Fibroblast of lung (primary cell): Measurements from ENCODE around the gene CHORDC1. TPM values are rescaled to one million over a fixed set of nuclear protein-coding genes. Genes with fewer than 3 reads are reported as not detected.

ENCODE experiments used
- DNase-seq, 2 donors: peaks; one replicate each; pipeline versions ENCODE4 v3.0.0 to v3.0.0-alpha.2; 2010; ENCODE audit warnings: low read depth in 2 of 2
- H2AFZ ChIP-seq: 2 replicates; pipeline ENCODE4 v1.5.1; 2012; ENCODE audit warnings: low read length, control low read depth, inconsistent platforms
- H3K27ac ChIP-seq: 2 replicates; pipeline ENCODE4 v1.5.1; 2011; ENCODE audit warnings: low read length, control low read depth; ENCODE audit not compliant: insufficient read depth
- H3K27me3 ChIP-seq: 2 replicates; pipeline ENCODE4 v1.5.1; 2011; ENCODE audit warnings: mild to moderate bottlenecking, low read length; ENCODE audit not compliant: control insufficient read depth, insufficient read depth
- H3K36me3 ChIP-seq: 2 replicates; pipeline ENCODE4 v1.5.1; 2011; ENCODE audit warnings: low read length; ENCODE audit not compliant: control insufficient read depth, insufficient read depth
- H3K4me1 ChIP-seq: 2 replicates; pipeline ENCODE4 v1.5.1; 2011; ENCODE audit warnings: low read length; ENCODE audit not compliant: control insufficient read depth, insufficient read depth; ENCODE audit errors: extremely low read depth
- H3K4me2 ChIP-seq: 2 replicates; pipeline ENCODE4 v1.5.1; 2011; ENCODE audit warnings: low read length, control low read depth; ENCODE audit not compliant: insufficient read depth; ENCODE audit errors: extremely low read depth
- H3K4me3 ChIP-seq, 4 experiments: fragments of 200-600 bp in 1 of 4; sonication (generic) in 1 of 4; replicated peaks in 1 of 4; 2 replicates each; pipeline ENCODE4 v1.5.1; 2011 to 2016; ENCODE audit warnings: low read length in 4 of 4, low read depth in 3 of 4, mild to moderate bottlenecking in 3 of 4, control low read depth in 2 of 4, inconsistent platforms in 1 of 4, mixed read lengths in 1 of 4; ENCODE audit not compliant: insufficient read depth in 1 of 4; ENCODE audit errors: control extremely low read depth in 1 of 4
- H3K79me2 ChIP-seq: 2 replicates; pipeline ENCODE4 v1.5.1; 2012; ENCODE audit warnings: mild to moderate bottlenecking, low read length, inconsistent platforms; ENCODE audit not compliant: control insufficient read depth, insufficient read depth
- H3K9ac ChIP-seq: 2 replicates; pipeline ENCODE4 v1.5.1; 2011; ENCODE audit warnings: mild to moderate bottlenecking, low read length, control low read depth; ENCODE audit not compliant: insufficient read depth
- H3K9me3 ChIP-seq: 2 replicates; pipeline ENCODE4 v1.5.1; 2012; ENCODE audit warnings: low read depth, low read length; ENCODE audit not compliant: control insufficient read depth, insufficient read depth
- H4K20me1 ChIP-seq: 2 replicates; pipeline ENCODE4 v1.5.1; 2011; ENCODE audit warnings: low read length; ENCODE audit not compliant: control insufficient read depth, insufficient read depth; ENCODE audit errors: extremely low read depth
- CTCF ChIP-seq, 2 donors: IDR thresholded peaks in 1 of 2; conservative IDR thresholded peaks in 1 of 2; 1 replicate in 1 of 2; 2 replicates in 1 of 2; pipeline ENCODE4 v1.5.1; 2011 to 2012; ENCODE audit warnings: low read length in 2 of 2, control low read depth in 1 of 2, inconsistent platforms in 1 of 2, low read depth in 1 of 2, mild to moderate bottlenecking in 1 of 2
- EZH2 ChIP-seq: IDR thresholded peaks from 2 replicates; pipeline ENCODE4 v1.5.1; 2012; ENCODE audit warnings: low read length, control low read depth, mild to moderate bottlenecking; ENCODE audit errors: missing control alignments
- polyA minus RNA-seq: library from RNA; depleted of rRNA, polyadenylated mRNA; stranded (reverse); fragments of >200 nt; gene quantifications from 2 replicates; pipeline ENCODE4 v1.2.3, GENCODE V29; 2011; ENCODE audit warnings: low replicate concordance
- polyA plus RNA-seq, 2 donors: library from polyadenylated mRNA; depleted of rRNA in 1 of 2; stranded (reverse) in 1 of 2; unstranded in 1 of 2; fragments of >200 nt; gene quantifications; 2 replicates each; pipeline ENCODE4 v1.2.1, GENCODE V29; 2011 to 2012; ENCODE audit warnings: missing spikeins in 1 of 2
- total RNA-seq: library from RNA; depleted of rRNA; stranded (reverse); fragments of >200 nt; gene quantifications from 2 replicates; pipeline ENCODE4 v1.2.1, GENCODE V29; 2014

Gene CHORDC1
- 42.9 and 46.9 TPM in 2 replicates for total RNA-seq
- 15.8 and 31.7 TPM in 2 replicates for polyA plus RNA-seq
- 28.4 and 37.9 TPM in 2 replicates for polyA plus RNA-seq (2012)
- polyA minus RNA-seq: 0.35 and 8.2 TPM in 2 replicates

DNA sequence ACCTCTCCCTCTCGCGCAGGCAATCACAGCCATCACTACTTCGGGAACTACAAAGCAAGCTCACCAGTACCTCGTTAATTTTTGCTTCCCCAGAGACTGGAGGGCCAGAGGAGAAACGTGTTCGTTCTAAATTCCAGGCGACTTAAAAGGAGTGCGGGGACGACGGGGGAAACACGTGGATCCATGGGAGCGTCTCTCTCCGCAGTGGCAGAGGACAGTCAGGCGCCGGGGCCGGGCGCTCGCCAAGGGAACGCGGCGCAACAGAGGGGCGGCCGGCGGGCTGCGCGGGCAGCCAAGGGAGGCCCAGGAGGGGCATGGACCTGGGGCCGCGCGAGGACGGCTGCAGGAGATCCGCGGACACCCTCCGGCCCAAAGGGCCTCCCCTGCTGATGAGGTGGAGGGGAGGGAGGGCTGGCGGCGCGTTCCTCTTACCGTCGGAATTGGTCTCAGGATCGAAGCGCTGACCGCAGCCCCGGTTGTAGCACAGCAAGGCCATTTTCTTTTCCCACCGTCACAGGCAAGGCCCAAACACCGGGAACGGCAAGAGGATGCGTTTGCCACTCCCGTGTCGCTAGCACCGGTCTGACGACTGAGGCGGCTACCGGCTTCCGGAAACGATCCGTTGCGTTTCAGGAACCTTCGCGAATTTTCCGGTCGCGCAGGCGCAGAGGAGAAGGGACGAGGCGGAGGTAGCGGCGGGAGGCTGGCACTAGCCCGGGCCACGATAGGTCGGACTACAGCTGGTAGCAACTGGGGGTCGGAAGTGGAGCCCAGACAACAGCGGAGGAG is at the start of gene CHORDC1:
Gene CHORDC1 (minus strand): TSS at position 591 of the 789 bp plus-strand sequence. CDS start 95 bp downstream, at position 496.
- TF ChIP-seq EZH2 (no peak), CTCF (conservative IDR thresholded peaks at IDR 0.05 in 1 of 2, IDR thresholded peaks at IDR 0.05 in 1 of 2; ENCODE audit: low read depth in 1 of 2, low read length in 2 of 2) (no peak)

GRCh38 chr11:90257158-90257525 is 34.3 kb upstream of the CHORDC1 start:
- no peak overlapping the region for H3K4me3 ChIP-seq
- H2AFZ ChIP-seq: no peak overlapping the region
- no peak overlapping the region for H3K9ac ChIP-seq
- H3K9me3 ChIP-seq: no peaks in the 10 kb centered on the region
- H3K36me3 ChIP-seq: no peaks in the 10 kb centered on the region
- TF ChIP-seq EZH2: no peak
- TF ChIP-seq CTCF (conservative IDR thresholded peaks at IDR 0.05 in 1 of 2, IDR thresholded peaks at IDR 0.05 in 1 of 2; ENCODE audit: low read depth in 1 of 2, low read length in 2 of 2): no peak
- H3K79me2 ChIP-seq: no peaks in the 10 kb centered on the region
- no peaks in the 10 kb centered on the region for H4K20me1 ChIP-seq
- DNase-seq: no peak
- H3K27me3 ChIP-seq: no peaks in the 10 kb centered on the region
- no peak overlapping the region for H3K4me2 ChIP-seq
- H3K27ac ChIP-seq: no peak overlapping the region
- no peaks in the 10 kb centered on the region for H3K4me1 ChIP-seq

More for the DNA sequence above, at the start of gene CHORDC1:
- Histone ChIP-seq H3K27ac (peak within 1 kb of the TSS; percentile 93), H3K4me2 (peak within 1 kb of the TSS; percentile 83), H3K4me1 (no peaks in the 10 kb centered on the region), H3K9ac (peak within 1 kb of the TSS; percentile 83), H4K20me1 (no peaks in the 10 kb centered on the region), H3K27me3 (no peaks in the 10 kb centered on the region), H2AFZ (peak within 1 kb of the TSS; percentile 80), H3K4me3 (peak within 1 kb of the TSS; percentile 44 to 92 (median 76)), H3K79me2 (peaks cover 52% of the 10 kb centered on the region), H3K9me3 (no peaks in the 10 kb centered on the region), H3K36me3 (no peaks in the 10 kb centered on the region)
- peak; percentile 76 to 79 for DNase-seq

DNA sequence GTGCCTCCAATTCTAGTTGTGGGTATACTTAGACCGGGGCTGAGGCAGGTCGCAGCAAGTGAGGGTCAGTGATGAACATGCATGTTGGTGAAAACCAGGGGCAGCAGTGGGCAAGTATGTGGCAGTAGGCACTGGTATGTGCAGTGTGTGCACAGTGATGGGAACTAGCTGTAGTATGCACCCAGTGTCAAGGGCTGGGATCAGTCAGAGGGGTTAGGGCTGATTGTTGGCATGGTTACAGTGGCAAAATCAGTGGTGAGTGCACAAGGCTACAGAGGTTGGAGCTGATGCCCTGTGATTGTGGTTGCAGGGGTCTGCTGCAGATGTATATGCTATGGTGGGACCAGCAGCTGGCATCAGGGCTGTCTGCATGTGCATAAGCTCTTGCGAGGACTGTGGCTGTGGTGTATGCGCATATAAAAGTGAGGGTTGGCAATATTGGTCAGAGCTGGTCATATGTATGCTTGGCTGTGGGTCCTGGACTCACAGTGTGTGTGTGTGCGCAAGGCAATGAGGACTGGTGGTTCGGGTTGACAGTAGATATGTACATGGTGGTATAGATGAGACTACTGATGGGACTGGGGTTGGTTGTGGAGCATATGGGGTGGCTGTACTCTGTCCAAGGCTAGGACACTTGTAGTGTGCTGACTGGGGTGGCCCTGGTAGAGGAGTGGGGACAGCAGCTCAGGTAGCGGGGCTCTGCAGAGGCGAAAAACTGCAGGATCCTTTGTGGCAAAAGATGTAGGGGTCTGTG is 33.7 kb upstream of the CHORDC1 start:
- Histone ChIP-seq H3K4me1 (no peaks in the 10 kb centered on the region), H3K4me2 (no peak overlapping the region), H3K27me3 (no peaks in the 10 kb centered on the region), H3K9ac (no peak overlapping the region), H2AFZ (no peak overlapping the region), H3K4me3 (no peak overlapping the region), H4K20me1 (no peaks in the 10 kb centered on the region), H3K9me3 (no peaks in the 10 kb centered on the region), H3K36me3 (no peaks in the 10 kb centered on the region), H3K79me2 (no peaks in the 10 kb centered on the region), H3K27ac (no peak overlapping the region)
- no peak for TF ChIP-seq EZH2
- TF ChIP-seq CTCF (conservative IDR thresholded peaks at IDR 0.05 in 1 of 2, IDR thresholded peaks at IDR 0.05 in 1 of 2; ENCODE audit: low read depth in 1 of 2, low read length in 2 of 2): no peak
- DNase-seq: no peak
